Testis (tissue), 3 donors: ENCODE data around the gene PRKX. TPM values are rescaled to one million over a fixed set of nuclear protein-coding genes. Genes with fewer than 3 reads are reported as not detected.
"Not testable (repeated sequence)": the region's sequence is repeated elsewhere in the genome, so short reads cannot be mapped to it uniquely, and the experiment has no call there.

Source experiments
- DNase-seq: peaks from one replicate; pipeline ENCODE4 v3.0.0-alpha.2; 2019
- H3K27ac ChIP-seq, 2 donors: fragments of 200-600 bp; sonication (generic); one replicate each; pipeline ENCODE4 v1.5.1; 2019
- H3K27me3 ChIP-seq: fragments of 200-600 bp; sonication (generic); one replicate; pipeline ENCODE4 v1.5.1; 2019
- H3K36me3 ChIP-seq: fragments of 200-600 bp; sonication (generic); one replicate; pipeline ENCODE4 v1.5.1; 2017; ENCODE audit warnings: low read depth; ENCODE audit errors: missing control alignments
- H3K4me1 ChIP-seq: fragments of 200-600 bp; sonication (generic); one replicate; pipeline ENCODE4 v1.5.1; 2019
- H3K4me3 ChIP-seq, 2 donors: fragments of 200-600 bp; sonication (generic); one replicate each; pipeline ENCODE4 v1.5.1; 2017 to 2019
- H3K9me3 ChIP-seq: fragments of 200-600 bp; sonication (generic); one replicate; pipeline ENCODE4 v1.5.1; 2017
- CTCF ChIP-seq, 3 experiments: fragments of 450-650 bp in 2 of 3; fragments of 200-600 bp in 1 of 3; sonication (generic) in 1 of 3; IDR thresholded peaks; one replicate each; pipeline ENCODE4 v1.5.1; 2016 to 2019; ENCODE audit warnings: antibody characterized with exemption in 3 of 3, mild to moderate bottlenecking in 2 of 3, moderate library complexity in 1 of 3
- POLR2A ChIP-seq: fragments of 450-650 bp; IDR thresholded peaks from one replicate; pipeline ENCODE4 v1.6.1; 2017; ENCODE audit warnings: antibody characterized with exemption, mild to moderate bottlenecking, moderate library complexity
- WGBS, 2 donors: methylation state at CpG; one replicate each; pipeline ENCODE4 v1.1.5; 2018; 5-methylcytosine and 5-hydroxymethylcytosine counted together
- intact Hi-C: fragments of 100-400 bp; cut with DNase I; formaldehyde crosslinking; loops from one replicate; pipeline ENCODE4 v1.15.1; 2023; ENCODE audit warnings: low total_unique reads
- polyA plus RNA-seq: library from polyadenylated mRNA; stranded (reverse); fragments of 350-450 nt; fragmentation: Illumina TruSeq; extraction: RNeasy Lipid Tissue Mini Kit (QIAGEN cat#74804); gene quantifications from one replicate; pipeline ENCODE4 v1.2.3, GENCODE V29; 2014; ENCODE audit warnings: low read depth, low replicate concordance; ENCODE audit not compliant: insufficient read depth
- total RNA-seq, 2 donors: library from RNA; depleted of rRNA; stranded (reverse); fragments of >200 nt; gene quantifications; one replicate each; pipeline ENCODE4 v1.2.3, GENCODE V29; 2016

Gene PRKX
- total and polyA plus RNA-seq, 3 donors from 2014 or later = 19.2 to 40.1 (median 39.9) TPM

- no peak for TF ChIP-seq CTCF (IDR thresholded peaks at IDR 0.05)
- no peak for TF ChIP-seq POLR2A
- Histone ChIP-seq H3K4me1 (no peaks in the 10 kb centered on the region), H3K27ac (no peak overlapping the region), H3K36me3 (no peaks in the 10 kb centered on the region), H3K9me3 (no peaks in the 10 kb centered on the region), H3K4me3 (no peak overlapping the region), H3K27me3 (no peaks in the 10 kb centered on the region)
- WGBS, 2 donors = 86 to 89% methylated on average over 2 of the region's 2 CpGs
- intact Hi-C loops = no loop called here
- no peak for DNase-seq
Observed at GRCh38 chrX:3581609-3582108, 131.8 kb downstream of the PRKX start.

GRCh38 chrX:3577551-3577950 lies 135.9 kb downstream of the PRKX start:
- WGBS, 2 donors = 55 to 68% methylated on average over 1 of the region's 1 CpG
- no peak overlapping the region for H3K4me3 ChIP-seq
- no peaks in the 10 kb centered on the region for H3K4me1 ChIP-seq
- no peak for DNase-seq
- no peaks in the 10 kb centered on the region for H3K27me3 ChIP-seq
- no peak overlapping the region for H3K27ac ChIP-seq
- H3K9me3 ChIP-seq = no peaks in the 10 kb centered on the region
- TF ChIP-seq CTCF (IDR thresholded peaks at IDR 0.05) (no peak), POLR2A (no peak)
- no peaks in the 10 kb centered on the region for H3K36me3 ChIP-seq
- intact Hi-C loops = no loop called here

GRCh38 chrX:3576886-3577501 lies 136.5 kb downstream of the PRKX start:
- intact Hi-C loops = no loop called here
- Histone ChIP-seq H3K27ac (no peak overlapping the region), H3K4me3 (no peak overlapping the region), H3K27me3 (no peaks in the 10 kb centered on the region), H3K4me1 (no peaks in the 10 kb centered on the region), H3K9me3 (no peaks in the 10 kb centered on the region), H3K36me3 (no peaks in the 10 kb centered on the region)
- WGBS, 2 donors = 66 to 69% methylated on average over 11 of the region's 11 CpGs
- TF ChIP-seq POLR2A (no peak), CTCF (IDR thresholded peaks at IDR 0.05) (no peak)
- DNase-seq = no peak

- Histone ChIP-seq H3K27me3 (no peaks in the 10 kb centered on the region), H3K36me3 (no peaks in the 10 kb centered on the region), H3K4me1 (no peaks in the 10 kb centered on the region), H3K27ac (no peak overlapping the region), H3K4me3 (no peak overlapping the region), H3K9me3 (no peaks in the 10 kb centered on the region)
- WGBS, 2 donors = 79 to 81% methylated on average over 3 of the region's 3 CpGs
- DNase-seq = no peak
- TF ChIP-seq CTCF (IDR thresholded peaks at IDR 0.05) = no peak
- TF ChIP-seq POLR2A = no peak
- intact Hi-C loops = no loop called here
Observed at GRCh38 chrX:3567686-3568085, 145.8 kb downstream of the PRKX start.

GRCh38 chrX:3563451-3563850 lies 150.0 kb downstream of the PRKX start:
- Histone ChIP-seq H3K27me3 (no peaks in the 10 kb centered on the region), H3K27ac (no peak overlapping the region), H3K4me1 (no peaks in the 10 kb centered on the region), H3K36me3 (no peaks in the 10 kb centered on the region), H3K4me3 (no peak overlapping the region), H3K9me3 (no peaks in the 10 kb centered on the region)
- TF ChIP-seq POLR2A = no peak
- DNase-seq = no peak
- WGBS, 2 donors = 92 to 94% methylated on average over 4 of the region's 4 CpGs
- intact Hi-C loops = no loop called here

- DNase-seq, H3K36me3 ChIP-seq, H3K9me3 ChIP-seq, H3K4me1 ChIP-seq, H3K27ac ChIP-seq, intact Hi-C loops, H3K4me3 ChIP-seq, H3K27me3 ChIP-seq: not testable (repeated sequence)
- 90 to 100% methylated on average over 1 to 2 of the region's 7 CpGs for WGBS, 2 donors
Observed at GRCh38 chrX:3560010-3560409, 153.4 kb downstream of the PRKX start.
